Measurements from ENCODE around the gene CHRNA10. TPM values are rescaled to one million over a fixed set of nuclear protein-coding genes. Genes with fewer than 3 reads are reported as not detected.

Gene CHRNA10, protein sequence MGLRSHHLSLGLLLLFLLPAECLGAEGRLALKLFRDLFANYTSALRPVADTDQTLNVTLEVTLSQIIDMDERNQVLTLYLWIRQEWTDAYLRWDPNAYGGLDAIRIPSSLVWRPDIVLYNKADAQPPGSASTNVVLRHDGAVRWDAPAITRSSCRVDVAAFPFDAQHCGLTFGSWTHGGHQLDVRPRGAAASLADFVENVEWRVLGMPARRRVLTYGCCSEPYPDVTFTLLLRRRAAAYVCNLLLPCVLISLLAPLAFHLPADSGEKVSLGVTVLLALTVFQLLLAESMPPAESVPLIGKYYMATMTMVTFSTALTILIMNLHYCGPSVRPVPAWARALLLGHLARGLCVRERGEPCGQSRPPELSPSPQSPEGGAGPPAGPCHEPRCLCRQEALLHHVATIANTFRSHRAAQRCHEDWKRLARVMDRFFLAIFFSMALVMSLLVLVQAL
- 0.31 and 0.66 TPM in 2 replicates for total RNA-seq

DNA sequence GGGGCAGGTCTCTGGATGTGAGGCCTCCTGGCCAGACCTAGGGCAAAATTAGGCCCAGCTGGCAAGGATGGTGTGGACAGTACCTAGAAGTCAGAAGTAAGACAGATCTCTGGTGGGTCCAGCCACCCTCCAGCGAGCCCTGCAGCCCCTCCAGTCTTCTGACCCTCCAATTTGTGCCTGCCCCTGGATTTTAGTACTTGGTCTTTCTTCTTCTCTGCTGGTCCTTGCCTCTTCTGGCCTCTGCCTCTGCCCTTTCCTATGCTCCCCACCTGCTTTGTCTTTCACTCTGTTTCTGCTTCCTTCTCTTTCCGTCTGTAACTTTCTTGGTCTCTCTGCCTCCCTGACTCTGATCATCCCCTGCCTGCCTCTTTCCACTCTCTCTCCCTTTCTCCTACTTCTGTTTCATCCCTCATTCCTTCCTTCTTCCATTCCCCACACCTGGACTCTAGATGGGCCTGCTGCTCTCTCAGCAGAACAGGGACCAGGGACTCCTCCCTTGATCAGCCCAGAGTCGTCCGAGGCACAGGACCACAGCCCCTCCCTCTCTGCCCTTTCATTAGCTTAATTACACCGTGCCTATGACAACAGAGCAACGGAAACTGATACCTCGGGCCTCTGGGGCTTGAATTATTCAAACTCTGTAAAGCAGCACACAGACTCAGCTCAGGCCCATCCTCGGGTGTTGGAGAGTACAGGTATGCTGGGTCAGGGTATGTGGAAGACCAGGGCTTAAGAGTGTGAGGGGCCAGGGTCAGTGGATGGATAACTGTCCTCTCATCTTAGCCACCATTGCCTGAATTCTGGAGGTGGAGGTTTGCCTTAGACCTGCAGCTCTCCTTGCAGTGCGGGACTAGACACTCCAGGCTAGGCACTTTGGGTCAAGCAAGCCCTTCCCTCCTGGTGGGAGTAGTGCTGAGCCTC is at the start of gene CHRNA10:
Gene CHRNA10 (minus strand): TSS at position 51 of the 921 bp plus-strand sequence. CDS start 72 bp downstream, outside the sequence.

DNA sequence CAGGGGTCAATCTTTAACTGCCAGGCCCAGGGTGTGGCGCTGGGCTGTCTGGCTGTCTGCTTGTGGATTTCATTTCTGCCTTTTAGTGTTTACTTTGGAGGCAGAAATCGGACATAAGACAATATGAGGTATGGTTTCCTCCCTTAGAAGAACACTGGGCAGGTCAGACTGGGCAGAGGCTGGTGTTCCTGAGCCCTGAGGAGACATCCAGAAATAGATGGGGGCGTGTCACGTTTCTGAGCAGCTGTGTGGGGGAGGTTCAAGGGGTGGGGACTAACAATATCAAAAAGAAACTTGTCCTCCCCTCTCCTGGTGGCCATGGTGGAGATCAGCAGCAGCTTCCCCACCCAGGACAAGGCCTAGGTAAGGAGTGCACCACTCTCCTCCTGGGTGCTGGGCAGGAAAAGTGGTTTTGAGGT is 26.4 kb downstream of the CHRNA10 start, which contains the start of gene ART1:
Gene ART1 (plus strand): TSS at position 312 of the 419 bp plus-strand sequence. CDS start 14,086 bp downstream, outside the sequence.

DNA sequence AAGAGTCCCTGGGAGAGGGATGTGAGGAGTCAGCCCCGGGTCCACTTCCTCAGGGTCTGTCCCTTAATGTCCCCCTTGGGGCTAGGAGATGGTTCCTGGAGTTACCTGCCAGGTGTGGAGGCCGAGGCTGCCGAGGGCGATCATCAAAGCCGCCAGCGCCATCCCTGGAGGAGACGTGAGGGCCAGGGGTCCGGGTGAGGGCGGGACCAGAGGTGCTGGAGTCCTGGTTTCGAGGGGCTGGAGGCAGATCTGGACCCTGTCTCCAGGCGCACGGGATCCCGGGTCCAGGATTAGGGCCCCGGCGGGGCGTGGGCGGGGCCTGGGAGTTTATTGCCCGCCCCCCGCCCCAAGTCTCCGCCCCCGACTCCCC is 29.5 kb downstream of the CHRNA10 start, which contains the start of gene ART5:
Gene ART5 (minus strand): TSS at position 292 of the 370 bp plus-strand sequence. CDS start 130 bp downstream, at position 162.

Other genes starting within 250 kb of the CHRNA10 start
- not detected in 2 replicates for gene ART5, start 29.4 kb downstream of the CHRNA10 start, total RNA-seq
- not detected in 2 replicates for gene ART1, start 26.3 kb downstream of the CHRNA10 start, total RNA-seq
- gene NUP98, start 126.2 kb upstream of the CHRNA10 start, total RNA-seq, result 74.3 and 104 TPM in 2 replicates
- gene PGAP2, start 137.2 kb upstream of the CHRNA10 start, total RNA-seq, result 11.1 and 13.0 TPM in 2 replicates
- 9.0 and 9.9 TPM in 2 replicates for gene RHOG, start 169.6 kb upstream of the CHRNA10 start, total RNA-seq
- gene STIM1, start 184.3 kb upstream of the CHRNA10 start, total RNA-seq, result 51.0 TPM in 2 replicates

All from aortic smooth muscle cell (primary cell).